Measurements from ENCODE around the gene TMED1.
"Not testable (repeated sequence)": the region's sequence is repeated elsewhere in the genome, so short reads cannot be mapped to it uniquely, and the experiment has no call there.

The TMED1 gene

GRCh38 chr19:10870955-10871603, 35.1 kb upstream of the TMED1 start, which contains the start of gene CARM1:
CARM1 (plus strand) TSS chr19:10871553; CDS start chr19:10871703, 150 bp downstream.
- CTCF ChIA-PET, result interaction anchor here (0.5 to 21.0 kb wide), 32 partner anchors 8 to 176 kb away, joined by 3 to 559 read pairs (median 4); partner anchors contain the start of genes C19orf38, DNM2, QTRT1 and TMED1
- DNase-seq (ENCODE audit: low read depth, low spot score), result peak; percentile 76
- POLR2A ChIA-PET, result interaction anchor here (0.6 to 1.5 kb wide), 4 partner anchors 14 to 203 kb away, joined by 3 to 4 read pairs (median 3); partner anchors contain the start of gene TMED1
- H3K4me3 ChIP-seq (ENCODE audit: low read depth, low read length), result peak within 1 kb of the TSS; percentile 78
- TF ChIP-seq CTCF (IDR thresholded peaks at IDR 0.05; ENCODE audit: insufficient read depth, low read length, missing control alignments), result peak; percentile 81

GRCh38 chr19:10870501-10870954, 34.5 kb upstream of the TMED1 start:
- no peak for TF ChIP-seq CTCF (IDR thresholded peaks at IDR 0.05; ENCODE audit: insufficient read depth, low read length, missing control alignments)
- ChIA-PET CTCF (interaction anchor here (0.5 to 21.0 kb wide), 33 partner anchors 7 to 289 kb away, joined by 3 to 559 read pairs (median 4); partner anchors contain the start of genes C19orf38, DNM2, QTRT1 and TMED1), POLR2A (interaction anchor here (1.0 to 1.5 kb wide), 3 partner anchors 15 to 51 kb away, joined by 3 to 4 read pairs (median 3); partner anchors contain the start of gene TMED1)
- DNase-seq (ENCODE audit: low read depth, low spot score), result no peak
- peak overlapping the region; percentile 54 for H3K4me3 ChIP-seq (ENCODE audit: low read depth, low read length)

- DNase-seq (ENCODE audit: low read depth, low spot score); H3K4me3 ChIP-seq (ENCODE audit: low read depth, low read length); POLR2A ChIA-PET: not testable (repeated sequence)
- CTCF ChIA-PET, result interaction anchor here (0.9 to 21.0 kb wide), 4 partner anchors 9 to 288 kb away, joined by 3 to 559 read pairs (median 18); partner anchors contain the start of genes C19orf38, DNM2 and TMED1
These were observed 33.9 kb upstream of the TMED1 start for GRCh38 chr19:10869872-10870311.

- no peak overlapping the region for H3K4me3 ChIP-seq (ENCODE audit: low read depth, low read length)
- POLR2A ChIA-PET, result no interaction called here
- DNase-seq (ENCODE audit: low read depth, low spot score), result no peak
- no peak for TF ChIP-seq CTCF (IDR thresholded peaks at IDR 0.05; ENCODE audit: insufficient read depth, low read length, missing control alignments)
- CTCF ChIA-PET, result interaction anchor here (8.8 to 21.0 kb wide), 2 partner anchors 22 to 153 kb away, joined by 211 to 559 read pairs; partner anchors contain the start of genes C19orf38, DNM2 and TMED1
These were observed 33.0 kb upstream of the TMED1 start for GRCh38 chr19:10868872-10869547.

- no peak for DNase-seq (ENCODE audit: low read depth, low spot score)
- CTCF ChIA-PET, result interaction anchor here (5.3 to 21.0 kb wide), 3 partner anchors 12 to 150 kb away, joined by 43 to 559 read pairs (median 211); partner anchors contain the start of genes C19orf38, DNM2 and TMED1
- no peak overlapping the region for H3K4me3 ChIP-seq (ENCODE audit: low read depth, low read length)
- POLR2A ChIA-PET, result no interaction called here
- TF ChIP-seq CTCF (IDR thresholded peaks at IDR 0.05; ENCODE audit: insufficient read depth, low read length, missing control alignments), result no peak
These were observed 30.5 kb upstream of the TMED1 start for GRCh38 chr19:10866495-10866894.

- ChIA-PET CTCF (interaction anchor here (0.6 to 21.0 kb wide), 51 partner anchors 9 to 330 kb away, joined by 3 to 559 read pairs (median 5); partner anchors contain the start of genes C19orf38, CARM1, DNM2 and QTRT1), POLR2A (interaction anchor here (0.6 to 1.2 kb wide), 4 partner anchors 21 to 147 kb away, joined by 3 to 4 read pairs (median 3); partner anchors contain the start of genes DNM2 and TMED1)
- TF ChIP-seq CTCF (IDR thresholded peaks at IDR 0.05; ENCODE audit: insufficient read depth, low read length, missing control alignments), result peak; percentile 91
- no peak for DNase-seq (ENCODE audit: low read depth, low spot score)
- no peak overlapping the region for H3K4me3 ChIP-seq (ENCODE audit: low read depth, low read length)
These were observed 28.5 kb upstream of the TMED1 start for GRCh38 chr19:10864538-10864899.

Data from AG04449 (cell line).